ENCODE data around the gene IQSEC1.
A peak's percentile ranks its signal among the peaks of the same experiment; 100 is the strongest.
"Not testable (repeated sequence)": the region's sequence is repeated elsewhere in the genome, so short reads cannot be mapped to it uniquely, and the experiment has no call there.

The IQSEC1 gene

DNA sequence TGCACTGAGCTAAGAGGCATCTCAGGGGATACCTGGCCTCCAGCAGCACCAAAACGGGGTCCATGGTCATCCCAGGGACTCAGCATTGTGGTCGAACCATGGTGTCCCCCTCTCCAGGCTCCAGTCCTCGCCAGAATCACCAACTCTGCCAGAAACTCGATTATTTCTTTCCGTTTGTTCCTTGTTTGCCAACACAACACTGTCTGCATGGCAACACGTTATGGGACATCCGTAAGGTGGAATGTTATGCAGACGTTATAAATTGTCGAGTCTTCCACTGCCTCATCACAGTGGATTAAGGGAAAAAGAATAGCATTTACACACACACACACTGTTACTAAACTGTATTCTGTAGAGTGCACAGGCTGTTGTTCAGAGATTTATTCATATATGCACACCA lies 179.4 kb downstream of the IQSEC1 start:
- ATAC-seq (no peak), DNase-seq (ENCODE audit: low spot score in 2 of 2) (no peak)
- H3K27ac Mint-ChIP-seq: no peak overlapping the region
- peaks cover 17% of the 10 kb centered on the region for H3K4me1 Mint-ChIP-seq
- H3K9me3 Mint-ChIP-seq: no peaks in the 10 kb centered on the region
- H3K4me3 Mint-ChIP-seq: no peak overlapping the region
- peaks cover 22% of the 10 kb centered on the region for H3K36me3 Mint-ChIP-seq

GRCh38 chr3:12893247-12893646 lies 180.0 kb downstream of the IQSEC1 start:
- DNase-seq (ENCODE audit: low spot score in 2 of 2): no peak
- no peak for ATAC-seq
- no peaks in the 10 kb centered on the region for H3K9me3 Mint-ChIP-seq
- H3K27ac Mint-ChIP-seq: no peak overlapping the region
- peaks cover 17% of the 10 kb centered on the region for H3K4me1 Mint-ChIP-seq
- H3K36me3 Mint-ChIP-seq: peaks cover 22% of the 10 kb centered on the region
- H3K4me3 Mint-ChIP-seq: no peak overlapping the region

DNA sequence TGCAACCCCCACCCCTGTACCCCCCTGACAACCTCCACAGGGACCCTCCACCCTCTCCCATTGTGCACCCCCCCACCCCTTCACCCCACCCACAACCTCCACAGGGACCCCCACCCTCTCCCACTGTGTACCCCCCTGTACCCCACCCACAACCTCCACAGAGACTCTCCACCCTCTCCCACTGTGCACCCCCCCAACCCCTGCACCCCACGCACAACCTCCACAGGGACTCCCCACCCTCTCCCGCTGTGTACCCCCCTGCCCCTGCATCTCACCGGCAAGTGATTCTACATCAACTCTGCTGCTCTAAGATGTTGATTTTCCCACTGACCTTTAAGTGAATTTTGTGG lies 180.4 kb downstream of the IQSEC1 start:
- no peak for ATAC-seq
- peaks cover 21% of the 10 kb centered on the region for H3K36me3 Mint-ChIP-seq
- H3K4me1 Mint-ChIP-seq: peaks cover 17% of the 10 kb centered on the region
- no peak overlapping the region for H3K4me3 Mint-ChIP-seq
- no peak for DNase-seq (ENCODE audit: low spot score in 2 of 2)
- H3K27ac Mint-ChIP-seq: no peak overlapping the region
- no peaks in the 10 kb centered on the region for H3K9me3 Mint-ChIP-seq

- peaks cover 15% of the 10 kb centered on the region for H3K36me3 Mint-ChIP-seq
- ATAC-seq: peak; percentile 39
- H3K4me3 Mint-ChIP-seq: peak overlapping the region; percentile 5
- no peak overlapping the region for H3K27ac Mint-ChIP-seq
- peak; percentile 18 to 66 for DNase-seq (ENCODE audit: low spot score in 2 of 2)
- H3K4me1 Mint-ChIP-seq: peaks cover 19% of the 10 kb centered on the region
- no peaks in the 10 kb centered on the region for H3K9me3 Mint-ChIP-seq
These were observed 181.0 kb downstream of the IQSEC1 start for GRCh38 chr3:12891985-12892839.

DNA sequence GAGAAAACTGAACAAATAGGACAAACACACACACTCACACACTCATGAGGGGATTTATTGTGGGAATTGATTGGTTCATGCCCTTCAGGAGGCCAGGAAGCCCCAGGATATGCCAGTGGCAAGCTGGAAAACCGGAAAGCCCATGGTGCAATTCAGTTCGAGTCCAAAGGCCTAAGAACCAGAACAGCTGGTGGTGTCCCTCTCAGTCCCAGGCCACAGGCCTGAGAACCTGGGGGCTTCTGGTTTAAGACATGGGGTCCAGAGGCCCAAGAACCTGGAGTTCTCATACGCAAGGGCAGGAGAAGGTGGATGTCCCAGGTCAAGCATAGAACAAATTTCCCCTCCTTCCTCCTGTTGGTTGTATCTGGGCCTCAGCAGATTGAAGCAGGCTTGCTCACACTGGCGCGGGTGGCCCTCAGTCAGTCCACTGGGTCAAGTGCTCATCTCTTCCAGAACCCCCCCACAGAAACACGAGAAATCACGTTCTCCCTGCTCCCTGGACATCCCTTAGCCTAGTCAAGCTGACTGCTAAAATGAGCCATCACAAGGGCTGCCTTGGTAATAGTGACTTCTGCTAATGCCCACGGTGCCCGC lies 181.7 kb downstream of the IQSEC1 start:
- DNase-seq (ENCODE audit: low spot score in 2 of 2): no peak
- Mint-ChIP-seq H3K9me3 (no peaks in the 10 kb centered on the region), H3K4me1 (peaks cover 26% of the 10 kb centered on the region), H3K36me3 (peaks cover 10% of the 10 kb centered on the region), H3K4me3 (peak overlapping the region; percentile 5), H3K27ac (no peak overlapping the region)
- no peak for ATAC-seq

- no peak for ATAC-seq
- Mint-ChIP-seq H3K4me1 (peaks cover 32% of the 10 kb centered on the region), H3K27ac (no peak overlapping the region), H3K4me3 (no peak overlapping the region), H3K9me3 (no peaks in the 10 kb centered on the region), H3K36me3 (peaks cover 10% of the 10 kb centered on the region)
- no peak for DNase-seq (ENCODE audit: low spot score in 2 of 2)
These were observed 182.4 kb downstream of the IQSEC1 start for GRCh38 chr3:12890610-12891390.

- Mint-ChIP-seq H3K4me1 (peaks cover 17% of the 10 kb centered on the region), H3K27ac (no peak overlapping the region), H3K9me3 (no peaks in the 10 kb centered on the region), H3K4me3 (no peak overlapping the region), H3K36me3 (no peaks in the 10 kb centered on the region)
- DNase-seq (ENCODE audit: low spot score in 2 of 2) (no peak), ATAC-seq (no peak)
These were observed 186.5 kb downstream of the IQSEC1 start for GRCh38 chr3:12886736-12887135.

GRCh38 chr3:12886106-12886679 lies 187.0 kb downstream of the IQSEC1 start:
- no peaks in the 10 kb centered on the region for H3K9me3 Mint-ChIP-seq
- DNase-seq (ENCODE audit: low spot score in 2 of 2): no peak
- peak; percentile 75 for ATAC-seq
- no peak overlapping the region for H3K4me3 Mint-ChIP-seq
- peaks cover 15% of the 10 kb centered on the region for H3K4me1 Mint-ChIP-seq
- no peak overlapping the region for H3K27ac Mint-ChIP-seq
- H3K36me3 Mint-ChIP-seq: no peaks in the 10 kb centered on the region

DNA sequence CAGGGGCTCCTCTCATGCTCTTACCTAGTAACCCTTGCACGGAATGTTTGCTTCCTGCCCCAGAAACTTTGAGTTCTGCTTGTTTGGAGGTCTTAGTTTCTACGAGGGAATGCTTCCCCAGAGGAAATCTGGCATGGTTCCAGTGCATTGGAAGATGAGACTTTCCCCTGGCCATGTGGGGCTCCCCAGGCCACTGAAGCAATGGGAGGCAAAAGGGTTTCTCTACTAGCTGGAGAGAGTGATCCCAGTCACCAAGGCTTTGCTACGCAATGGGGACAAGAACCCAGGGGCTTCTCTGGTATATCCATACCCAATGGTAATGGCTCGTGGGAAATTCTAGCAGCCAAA lies 187.7 kb downstream of the IQSEC1 start:
- ATAC-seq (no peak), DNase-seq (ENCODE audit: low spot score in 2 of 2) (no peak)
- H3K4me1 Mint-ChIP-seq: peaks cover 15% of the 10 kb centered on the region
- no peaks in the 10 kb centered on the region for H3K36me3 Mint-ChIP-seq
- H3K27ac Mint-ChIP-seq: no peak overlapping the region
- H3K9me3 Mint-ChIP-seq: no peaks in the 10 kb centered on the region
- no peak overlapping the region for H3K4me3 Mint-ChIP-seq

DNA sequence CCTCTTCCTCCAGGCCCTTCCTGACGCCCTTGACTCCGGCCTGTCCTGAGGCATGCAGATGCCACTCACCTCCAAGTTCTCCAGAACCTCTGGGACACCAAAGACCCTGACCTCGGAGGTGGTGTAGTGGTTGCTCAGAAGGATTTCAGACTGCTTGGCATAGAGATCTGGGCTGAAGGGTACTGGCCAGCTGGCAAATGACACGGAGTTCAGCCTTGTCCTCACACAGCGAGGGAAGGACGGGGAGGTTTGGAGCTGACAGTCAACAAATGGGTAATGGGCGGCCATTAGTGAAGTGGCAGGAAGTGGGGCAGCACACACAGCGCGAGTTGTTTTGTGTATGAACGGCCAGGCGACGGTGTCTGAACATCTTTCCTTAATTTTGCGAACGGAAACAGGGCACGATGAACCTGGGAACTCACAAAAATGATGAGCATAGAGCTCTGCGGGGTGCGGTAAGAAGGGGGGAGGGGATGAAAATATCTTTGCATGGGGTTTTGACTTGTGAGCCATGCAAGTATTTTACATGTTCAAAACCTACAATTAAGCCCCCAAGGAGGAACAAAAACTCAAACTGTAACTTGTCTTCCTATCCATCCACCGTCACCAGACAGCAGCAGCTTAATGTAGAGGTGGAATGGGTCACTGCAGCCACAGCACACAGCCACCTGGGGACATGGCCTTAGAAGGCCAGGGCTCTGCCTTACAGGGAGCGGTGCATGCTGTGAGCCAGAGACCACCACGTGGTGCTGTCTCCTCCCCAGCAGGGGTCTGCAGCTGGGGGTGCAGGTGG lies 188.2 kb downstream of the IQSEC1 start:
- Mint-ChIP-seq H3K4me3 (no peak overlapping the region), H3K9me3 (no peaks in the 10 kb centered on the region), H3K4me1 (peaks cover 15% of the 10 kb centered on the region), H3K27ac (no peak overlapping the region), H3K36me3 (no peaks in the 10 kb centered on the region)
- no peak for DNase-seq (ENCODE audit: low spot score in 2 of 2)
- no peak for ATAC-seq

GRCh38 chr3:12884186-12884680 lies 189.0 kb downstream of the IQSEC1 start:
- Mint-ChIP-seq H3K27ac (no peak overlapping the region), H3K36me3 (no peaks in the 10 kb centered on the region), H3K4me3 (no peak overlapping the region), H3K9me3 (no peaks in the 10 kb centered on the region), H3K4me1 (peaks cover 15% of the 10 kb centered on the region)
- no peak for ATAC-seq
- no peak for DNase-seq (ENCODE audit: low spot score in 2 of 2)

- no peak overlapping the region for H3K4me3 Mint-ChIP-seq
- DNase-seq (ENCODE audit: low spot score in 2 of 2) (no peak), ATAC-seq (no peak)
- peaks cover 15% of the 10 kb centered on the region for H3K4me1 Mint-ChIP-seq
- H3K9me3 Mint-ChIP-seq: no peaks in the 10 kb centered on the region
- no peak overlapping the region for H3K27ac Mint-ChIP-seq
- no peaks in the 10 kb centered on the region for H3K36me3 Mint-ChIP-seq
These were observed 190.6 kb downstream of the IQSEC1 start for GRCh38 chr3:12882336-12883310.

GRCh38 chr3:12881858-12882257 lies 191.4 kb downstream of the IQSEC1 start:
- not testable (repeated sequence) for ATAC-seq; H3K36me3 Mint-ChIP-seq; H3K9me3 Mint-ChIP-seq; DNase-seq (ENCODE audit: low spot score in 2 of 2); H3K27ac Mint-ChIP-seq; H3K4me3 Mint-ChIP-seq
- H3K4me1 Mint-ChIP-seq: peaks cover 10% of the 10 kb centered on the region
